Measurements from ENCODE around the gene CTNND2. TPM values are rescaled to one million over a fixed set of nuclear protein-coding genes. Genes with fewer than 3 reads are reported as not detected.
A peak's percentile ranks its signal among the peaks of the same experiment; 100 is the strongest.
"Not testable (repeated sequence)": the region's sequence is repeated elsewhere in the genome, so short reads cannot be mapped to it uniquely, and the experiment has no call there.

CTNND2 gene
- polyA plus RNA-seq, 3 donors = 1.9 to 2.9 (median 2.9) TPM

- DNase-seq = no peak
Measured at GRCh38 chr5:11084111-11084510, 820.1 kb downstream of the CTNND2 start.

GRCh38 chr5:11082404-11082945 is 821.8 kb downstream of the CTNND2 start:
- no peak for DNase-seq

- DNase-seq = no peak
Measured at GRCh38 chr5:11076945-11077613, 827.2 kb downstream of the CTNND2 start.

GRCh38 chr5:11075035-11075805 is 829.0 kb downstream of the CTNND2 start:
- no peak for DNase-seq

- DNase-seq = no peak
Measured at GRCh38 chr5:11072568-11072967, 831.7 kb downstream of the CTNND2 start.

- no peak for DNase-seq
Measured at GRCh38 chr5:11072076-11072475, 832.2 kb downstream of the CTNND2 start.

GRCh38 chr5:11069041-11069440 is 835.2 kb downstream of the CTNND2 start:
- no peak for DNase-seq

GRCh38 chr5:11065723-11066122 is 838.5 kb downstream of the CTNND2 start:
- DNase-seq = not testable (repeated sequence)

- no peak for DNase-seq
Measured at GRCh38 chr5:11064763-11065450, 839.3 kb downstream of the CTNND2 start.

GRCh38 chr5:11062397-11062796 is 841.8 kb downstream of the CTNND2 start:
- peak; percentile 39 for DNase-seq

- DNase-seq = no peak
Measured at GRCh38 chr5:11056560-11056959, 847.7 kb downstream of the CTNND2 start.

GRCh38 chr5:11054014-11054413 is 850.2 kb downstream of the CTNND2 start:
- no peak for DNase-seq

- DNase-seq = no peak
Measured at GRCh38 chr5:11052871-11053270, 851.4 kb downstream of the CTNND2 start.

- no peak for DNase-seq
Measured at GRCh38 chr5:11050596-11051304, 853.5 kb downstream of the CTNND2 start.

- no peak for DNase-seq
Measured at GRCh38 chr5:11048760-11049159, 855.5 kb downstream of the CTNND2 start.

- DNase-seq = no peak
Measured at GRCh38 chr5:11047625-11048024, 856.6 kb downstream of the CTNND2 start.

- DNase-seq = no peak
Measured at GRCh38 chr5:11047030-11047429, 857.2 kb downstream of the CTNND2 start.

GRCh38 chr5:11046160-11046559 is 858.1 kb downstream of the CTNND2 start:
- DNase-seq = no peak

- no peak for DNase-seq
Measured at GRCh38 chr5:11045411-11045810, 858.8 kb downstream of the CTNND2 start.

GRCh38 chr5:11044581-11044980 is 859.7 kb downstream of the CTNND2 start:
- DNase-seq = no peak

GRCh38 chr5:11043881-11044280 is 860.4 kb downstream of the CTNND2 start:
- no peak for DNase-seq

GRCh38 chr5:11040345-11040744 is 863.9 kb downstream of the CTNND2 start:
- no peak for DNase-seq

Measured in renal pelvis (tissue), 4 donors.